ENCODE measurements around the gene ITPR3.

DNA sequence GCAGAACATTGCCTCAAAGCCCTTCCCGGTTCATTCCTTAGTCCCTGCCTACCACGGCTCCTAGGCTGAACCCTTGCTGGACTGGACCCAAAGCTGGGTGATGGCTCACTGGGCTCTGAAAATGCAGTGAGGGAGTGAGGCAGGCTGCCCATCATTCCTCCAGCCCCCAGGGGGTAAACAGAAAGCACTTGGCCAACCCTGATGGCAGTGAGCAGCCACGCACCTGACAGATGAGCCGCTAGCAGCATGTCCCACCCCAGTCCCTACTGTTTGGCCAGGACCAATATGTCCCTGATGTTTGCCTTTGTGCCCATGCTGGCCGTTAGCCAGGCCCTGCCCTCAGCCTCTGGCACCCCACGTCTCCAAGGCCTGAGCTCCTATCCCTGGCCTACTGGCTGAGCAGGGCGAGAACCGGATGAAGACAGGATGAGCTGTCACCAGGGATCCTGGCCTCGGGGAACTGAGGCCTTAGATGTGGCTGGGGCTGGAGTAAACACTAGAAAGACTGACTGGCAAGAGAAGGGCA lies 21.6 kb upstream of the ITPR3 start:
- TF ChIP-seq, protein P1, sequence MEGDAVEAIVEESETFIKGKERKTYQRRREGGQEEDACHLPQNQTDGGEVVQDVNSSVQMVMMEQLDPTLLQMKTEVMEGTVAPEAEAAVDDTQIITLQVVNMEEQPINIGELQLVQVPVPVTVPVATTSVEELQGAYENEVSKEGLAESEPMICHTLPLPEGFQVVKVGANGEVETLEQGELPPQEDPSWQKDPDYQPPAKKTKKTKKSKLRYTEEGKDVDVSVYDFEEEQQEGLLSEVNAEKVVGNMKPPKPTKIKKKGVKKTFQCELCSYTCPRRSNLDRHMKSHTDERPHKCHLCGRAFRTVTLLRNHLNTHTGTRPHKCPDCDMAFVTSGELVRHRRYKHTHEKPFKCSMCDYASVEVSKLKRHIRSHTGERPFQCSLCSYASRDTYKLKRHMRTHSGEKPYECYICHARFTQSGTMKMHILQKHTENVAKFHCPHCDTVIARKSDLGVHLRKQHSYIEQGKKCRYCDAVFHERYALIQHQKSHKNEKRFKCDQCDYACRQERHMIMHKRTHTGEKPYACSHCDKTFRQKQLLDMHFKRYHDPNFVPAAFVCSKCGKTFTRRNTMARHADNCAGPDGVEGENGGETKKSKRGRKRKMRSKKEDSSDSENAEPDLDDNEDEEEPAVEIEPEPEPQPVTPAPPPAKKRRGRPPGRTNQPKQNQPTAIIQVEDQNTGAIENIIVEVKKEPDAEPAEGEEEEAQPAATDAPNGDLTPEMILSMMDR (IDR thresholded peaks at IDR 0.05): no peak
- TF ChIP-seq POLR2A (IDR thresholded peaks at IDR 0.05): no peak

All from Peyer's patch (tissue), 4 donors.